Lower lobe of right lung (tissue), 2 donors: ENCODE data around the gene GRID1. TPM values are rescaled to one million over a fixed set of nuclear protein-coding genes. Genes with fewer than 3 reads are reported as not detected.

Experiments
- ATAC-seq, 2 donors: fragments of 200-7000 bp; cut with Tn5 transposase; one replicate each; pipeline ENCODE4 v1.9.1; 2020 to 2022; ENCODE audit warnings: mild to moderate bottlenecking in 2 of 2, moderate library complexity in 2 of 2
- DNase-seq: peaks from one replicate; pipeline ENCODE4 v3.0.0-alpha.2; 2020
- H3K27ac ChIP-seq: fragments of 200-600 bp; one replicate; pipeline ENCODE4 v1.8.0; 2022
- H3K27me3 ChIP-seq: fragments of 200-600 bp; one replicate; pipeline ENCODE4 v1.8.0; 2022; ENCODE audit warnings: low read depth
- H3K36me3 ChIP-seq: fragments of 200-600 bp; one replicate; pipeline ENCODE4 v1.8.0; 2022; ENCODE audit warnings: mild to moderate bottlenecking
- H3K4me1 ChIP-seq: fragments of 200-600 bp; one replicate; pipeline ENCODE4 v1.8.0; 2022
- H3K4me3 ChIP-seq: fragments of 200-600 bp; one replicate; pipeline ENCODE4 v1.8.0; 2022; ENCODE audit warnings: mild to moderate bottlenecking
- H3K9me3 ChIP-seq: fragments of 200-600 bp; one replicate; pipeline ENCODE4 v1.8.0; 2022
- CTCF ChIP-seq: fragments of 200-600 bp; IDR thresholded peaks from one replicate; pipeline ENCODE4 v1.8.0; 2022; ENCODE audit warnings: antibody characterized with exemption, mild to moderate bottlenecking
- intact Hi-C: fragments of 100-400 bp; cut with DNase I; formaldehyde crosslinking; loops from one replicate; pipeline ENCODE4 v1.11.0; 2022
- total RNA-seq: library from RNA; stranded (reverse); fragmentation: NEBNext Ultra II Directional; extraction: Animal tissue kit (Norgen Biotek cat#: 25700); gene quantifications from one replicate; pipeline ENCODE4 v1.2.1, GENCODE V29; 2021
- donor health status: DM: no; HTN: yes; CAD: no; lungs with severe emphysema.

The GRID1 gene
- total RNA-seq, 1 donor from 2014 or later: 2.5 TPM

GRCh38 chr10:85655411-85655810 is 711.2 kb downstream of the GRID1 start:
- no peak overlapping the region for H3K4me3 ChIP-seq
- ATAC-seq: no peak
- H3K27me3 ChIP-seq: no peaks in the 10 kb centered on the region
- intact Hi-C loops: no loop called here
- H3K4me1 ChIP-seq: no peaks in the 10 kb centered on the region
- no peaks in the 10 kb centered on the region for H3K9me3 ChIP-seq
- no peak for TF ChIP-seq CTCF
- H3K27ac ChIP-seq: no peak overlapping the region
- no peak for DNase-seq
- no peaks in the 10 kb centered on the region for H3K36me3 ChIP-seq

GRCh38 chr10:85651497-85651882 is 715.1 kb downstream of the GRID1 start:
- no peak for ATAC-seq
- intact Hi-C loops: no loop called here
- Histone ChIP-seq H3K27ac (no peak overlapping the region), H3K4me3 (no peak overlapping the region), H3K9me3 (no peaks in the 10 kb centered on the region), H3K27me3 (no peaks in the 10 kb centered on the region), H3K36me3 (no peaks in the 10 kb centered on the region), H3K4me1 (no peaks in the 10 kb centered on the region)
- no peak for DNase-seq
- TF ChIP-seq CTCF: no peak

GRCh38 chr10:85650791-85651496 is 715.7 kb downstream of the GRID1 start:
- Histone ChIP-seq H3K9me3 (no peaks in the 10 kb centered on the region), H3K4me3 (no peak overlapping the region), H3K36me3 (no peaks in the 10 kb centered on the region), H3K4me1 (no peaks in the 10 kb centered on the region), H3K27ac (no peak overlapping the region), H3K27me3 (no peaks in the 10 kb centered on the region)
- DNase-seq (no peak), ATAC-seq (no peak)
- intact Hi-C loops: no loop called here
- no peak for TF ChIP-seq CTCF

- no peak overlapping the region for H3K4me3 ChIP-seq
- TF ChIP-seq CTCF: no peak
- no peak overlapping the region for H3K27ac ChIP-seq
- H3K9me3 ChIP-seq: no peaks in the 10 kb centered on the region
- no peak for ATAC-seq
- no peaks in the 10 kb centered on the region for H3K4me1 ChIP-seq
- intact Hi-C loops: no loop called here
- no peak for DNase-seq
- no peaks in the 10 kb centered on the region for H3K27me3 ChIP-seq
- H3K36me3 ChIP-seq: no peaks in the 10 kb centered on the region
Observed at GRCh38 chr10:85649461-85649860, 717.1 kb downstream of the GRID1 start.

GRCh38 chr10:85648279-85648754 is 718.3 kb downstream of the GRID1 start:
- Histone ChIP-seq H3K27ac (no peak overlapping the region), H3K36me3 (no peaks in the 10 kb centered on the region), H3K4me1 (no peaks in the 10 kb centered on the region), H3K9me3 (no peaks in the 10 kb centered on the region), H3K27me3 (no peaks in the 10 kb centered on the region), H3K4me3 (no peak overlapping the region)
- intact Hi-C loops: no loop called here
- ATAC-seq: no peak
- DNase-seq: no peak
- no peak for TF ChIP-seq CTCF
